Germinal center (tissue), 1 donor: ENCODE data around the gene RGS9.

Experiments used
- DNase-seq: peaks from one replicate; pipeline ENCODE4 v3.0.0; 2012; ENCODE audit warnings: mixed read lengths, low spot score

The RGS9 gene

GRCh38 chr17:65261152-65261551, 124.0 kb downstream of the RGS9 start:
- DNase-seq = no peak

DNA sequence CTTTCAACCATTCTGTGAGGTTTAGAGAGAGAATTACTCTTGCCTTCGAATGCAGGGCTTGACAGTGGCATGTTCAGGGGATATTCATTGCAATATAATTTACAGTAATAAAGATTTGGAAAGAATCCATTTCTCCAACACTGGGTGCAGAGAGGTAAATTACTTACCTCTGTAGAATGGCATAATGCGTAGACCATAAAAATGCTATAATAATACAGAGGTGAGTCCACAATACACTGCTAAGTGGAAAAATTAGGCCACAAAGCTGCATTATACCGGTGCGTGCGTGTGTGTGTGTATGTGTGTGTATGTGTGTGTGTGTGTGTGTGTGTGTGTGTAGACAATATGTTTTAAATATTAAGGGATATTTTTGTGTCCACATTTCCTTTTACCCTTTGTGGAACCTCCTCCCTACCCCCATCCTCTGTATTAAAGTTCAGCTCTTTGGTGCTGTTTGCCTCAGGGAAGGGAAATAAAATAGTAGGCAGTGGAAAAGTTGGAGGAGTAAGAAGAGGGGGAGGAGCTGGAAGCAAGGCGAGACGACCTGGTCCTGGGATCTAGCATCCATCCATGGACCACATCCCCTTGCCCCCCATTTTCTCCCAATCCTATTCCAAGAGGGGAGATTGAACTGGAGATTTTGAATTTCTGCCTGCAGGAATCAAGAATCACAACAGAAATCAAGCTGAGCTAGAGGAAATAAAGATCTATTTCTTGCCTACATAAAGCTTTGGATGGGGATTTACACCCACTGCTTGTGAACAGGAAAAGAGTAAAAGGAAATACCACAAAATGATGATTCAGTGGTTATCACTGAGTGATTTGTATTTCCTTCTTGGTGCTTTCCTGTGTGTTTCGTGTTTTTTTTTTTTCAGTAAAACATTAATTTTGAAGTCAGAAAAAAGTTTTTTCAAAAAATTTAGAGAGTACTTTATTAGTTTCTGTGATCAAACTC, 124.8 kb downstream of the RGS9 start:
- no peak for DNase-seq

DNA sequence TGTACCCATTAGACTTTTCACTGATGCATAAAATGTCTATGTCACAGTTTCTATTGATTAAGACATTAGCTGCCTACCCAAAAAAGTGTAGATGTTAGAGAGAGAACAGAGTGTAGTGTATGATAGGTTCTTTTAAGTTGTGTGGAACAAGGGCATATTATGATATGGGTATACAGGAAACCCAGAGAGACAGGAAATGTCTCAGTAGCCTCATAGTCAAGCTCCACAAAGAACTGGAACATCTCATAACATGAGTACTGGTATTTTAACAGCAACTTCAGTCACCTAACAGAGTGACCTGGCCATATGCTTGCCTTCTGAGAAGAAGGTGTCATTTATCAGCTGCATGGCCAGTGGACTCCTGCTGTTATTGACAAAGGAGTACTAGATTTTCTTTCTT, 128.1 kb downstream of the RGS9 start:
- DNase-seq = no peak

GRCh38 chr17:65268832-65269231, 131.7 kb downstream of the RGS9 start:
- DNase-seq = no peak

- DNase-seq = no peak
Measured at GRCh38 chr17:65270499-65271253, 133.5 kb downstream of the RGS9 start.

DNA sequence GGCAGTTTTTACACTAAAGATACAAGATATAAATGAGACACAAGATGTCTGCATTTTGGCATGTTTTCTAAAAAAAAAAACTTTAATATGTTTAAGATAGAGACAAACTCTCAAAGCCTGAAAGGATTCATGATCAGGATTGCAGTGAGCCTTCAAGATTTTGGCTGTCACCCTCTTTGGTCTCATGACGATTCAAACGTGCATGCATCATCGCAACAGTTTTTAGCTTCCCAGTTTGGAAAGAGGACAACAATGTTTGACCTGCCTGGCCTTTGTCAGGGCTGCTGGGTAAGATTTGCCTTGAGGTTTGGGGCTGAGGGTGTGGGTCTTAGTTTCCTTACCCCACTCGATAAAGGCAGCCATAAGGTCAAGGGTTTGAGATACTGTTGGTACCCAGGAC, 134.1 kb downstream of the RGS9 start:
- DNase-seq = no peak
